Upper lobe of left lung (tissue), 6 donors: ENCODE data around the gene ITPR1. TPM values are rescaled to one million over a fixed set of nuclear protein-coding genes. Genes with fewer than 3 reads are reported as not detected.
A peak's percentile ranks its signal among the peaks of the same experiment; 100 is the strongest.

ENCODE experiments used
- ATAC-seq, 2 donors: fragments of 200-7000 bp; cut with Tn5 transposase; one replicate each; pipeline ENCODE4 v1.9.1; 2022; ENCODE audit warnings: mild to moderate bottlenecking in 2 of 2, moderate library complexity in 2 of 2; ENCODE audit not compliant: low FRiP score in 2 of 2
- DNase-seq, 2 donors: peaks; one replicate each; pipeline ENCODE4 v3.0.0-alpha.2; 2019 to 2020
- H3K27ac ChIP-seq, 4 donors: fragments of 200-600 bp; sonication (generic); one replicate each; pipeline ENCODE4 v1.5.1; 2016 to 2019
- H3K27me3 ChIP-seq, 4 donors: fragments of 200-600 bp; sonication (generic); one replicate each; pipeline ENCODE4 v1.5.1; 2017 to 2019
- H3K36me3 ChIP-seq, 4 donors: fragments of 200-600 bp; sonication (generic); one replicate each; pipeline ENCODE4 v1.5.1; 2016 to 2019
- H3K4me1 ChIP-seq, 4 donors: fragments of 200-600 bp; sonication (generic); one replicate each; pipeline ENCODE4 v1.5.1; 2018 to 2019
- H3K4me3 ChIP-seq, 4 donors: fragments of 200-600 bp; sonication (generic); one replicate each; pipeline ENCODE4 v1.5.1; 2017 to 2019; ENCODE audit warnings: mild to moderate bottlenecking in 2 of 4, moderate library complexity in 1 of 4
- H3K9me3 ChIP-seq, 4 donors: fragments of 200-600 bp; sonication (generic); one replicate each; pipeline ENCODE4 v1.5.1; 2018 to 2019
- EP300 ChIP-seq, 4 donors: sonication (generic); formaldehyde crosslinking; IDR thresholded peaks; one replicate each; pipeline ENCODE4 v1.5.1; 2017; ENCODE audit warnings: antibody characterized with exemption in 4 of 4, control low read depth in 2 of 4
- POLR2A ChIP-seq, 4 donors: fragments of 450-650 bp; IDR thresholded peaks; one replicate each; pipeline ENCODE4 v1.5.1; 2016 to 2017; ENCODE audit warnings: antibody characterized with exemption in 4 of 4, mild to moderate bottlenecking in 2 of 4
- POLR2AphosphoS5 ChIP-seq, 2 donors: sonication (generic); formaldehyde crosslinking; IDR thresholded peaks; one replicate each; pipeline ENCODE4 v1.5.1; 2017; ENCODE audit warnings: antibody characterized with exemption in 2 of 2
- WGBS, 2 donors: methylation state at CpG; one replicate each; pipeline ENCODE4 v1.1.5; 2017 to 2018; 5-methylcytosine and 5-hydroxymethylcytosine counted together
- total RNA-seq, 6 donors: library from RNA; depleted of rRNA in 4 of 6; stranded (reverse); fragments of >200 nt in 4 of 6; gene quantifications; one replicate each; pipeline versions ENCODE4 v1.1.0 to v1.2.1, GENCODE V29; 2016 to 2021
- TF ChIP-seq, protein P1 (sequence below), 6 experiments: fragments of 450-650 bp in 4 of 6; fragments of 200-600 bp in 2 of 6; sonication (generic) in 2 of 6; IDR thresholded peaks; one replicate each; pipeline ENCODE4 v1.5.1; 2016 to 2019; ENCODE audit warnings: antibody characterized with exemption in 6 of 6
- donor health status: DM: no; HTN: no; CAD: no; lungs with moderate emphysema.
- donor health status: DM: no; HTN: yes; CAD: no; lungs with severe emphysema.

The ITPR1 gene
- total RNA-seq, 6 donors from 2014 or later: 55.5 to 136 (median 66.2) TPM

DNA sequence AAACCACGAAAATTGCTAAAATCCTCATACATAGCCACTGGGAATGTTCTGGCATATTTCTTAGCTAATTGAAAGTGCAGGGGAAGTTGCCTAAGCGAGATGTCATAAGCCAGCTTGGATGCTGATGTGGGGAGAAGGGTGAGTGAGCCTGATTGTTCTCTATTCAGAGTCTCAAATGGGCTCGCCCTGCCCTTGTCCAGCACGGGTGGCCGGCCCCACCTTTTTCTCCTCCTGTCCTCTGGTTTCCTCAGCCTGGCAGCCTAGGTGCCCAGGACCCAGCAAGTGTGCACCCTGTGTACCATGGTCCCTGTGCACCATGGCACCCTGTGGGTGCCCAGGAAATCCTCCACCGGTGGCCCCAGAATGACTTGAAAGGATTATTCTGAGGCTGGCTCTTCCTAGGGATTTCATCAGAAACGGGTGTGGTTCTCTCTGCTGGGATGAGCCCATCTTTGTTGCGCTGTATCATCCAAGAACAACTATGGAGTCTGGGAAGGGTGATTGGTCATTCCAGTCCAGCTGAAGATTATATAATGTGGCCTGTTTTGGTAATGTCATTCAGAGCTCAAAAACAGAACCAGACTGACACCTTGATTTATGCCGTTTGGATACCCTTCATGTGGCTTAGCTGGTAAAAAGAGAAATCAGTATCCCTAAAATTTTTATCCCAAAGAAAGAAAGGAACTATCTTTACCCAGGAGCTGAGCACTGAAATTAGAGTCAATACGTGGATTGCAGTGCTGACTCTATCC lies 335.3 kb downstream of the ITPR1 start:
- Histone ChIP-seq H3K27ac (peak overlapping the region in 3 of 4 donors; percentile 38 to 79 (median 55)), H3K27me3 (no peaks in the 10 kb centered on the region), H3K4me3 (no peak overlapping the region), H3K4me1 (peaks cover 44 to 70% (median 52%) of the 10 kb centered on the region in 4 donors), H3K36me3 (no peaks in the 10 kb centered on the region), H3K9me3 (no peaks in the 10 kb centered on the region)
- ATAC-seq: peak in 1 of 2 donors; percentile 64
- WGBS, 2 donors: 71 to 75% methylated on average over 9 to 10 of the region's 10 CpGs
- peak; percentile 51 to 61 for DNase-seq
- TF ChIP-seq POLR2AphosphoS5 (IDR thresholded peaks at IDR 0.05): no peak
- TF ChIP-seq POLR2A (IDR thresholded peaks at IDR 0.05): peak in 1 of 4 donors; percentile 14

DNA sequence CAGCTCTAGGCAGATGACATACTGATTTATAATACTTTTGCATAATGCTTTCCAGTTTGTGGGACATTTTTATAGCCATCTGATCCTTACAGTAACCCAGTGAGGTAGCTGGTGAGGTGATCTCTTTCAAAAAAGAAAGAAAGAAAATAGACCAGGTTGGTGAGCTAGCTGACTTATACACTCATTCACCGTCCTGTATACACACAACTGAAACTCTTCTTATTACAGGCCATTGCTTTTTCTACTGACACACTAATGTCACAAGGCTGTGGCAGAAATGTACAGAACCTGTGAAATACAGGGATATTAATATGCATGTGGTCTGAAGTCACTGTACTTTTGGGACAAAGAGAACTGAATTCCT lies 335.9 kb downstream of the ITPR1 start:
- Histone ChIP-seq H3K36me3 (peaks cover 0 to 1% (median 0%) of the 10 kb centered on the region in 4 donors), H3K27ac (peak overlapping the region in 1 of 4 donors; percentile 55), H3K27me3 (no peaks in the 10 kb centered on the region), H3K4me3 (no peak overlapping the region), H3K4me1 (peaks cover 44 to 70% (median 52%) of the 10 kb centered on the region in 4 donors), H3K9me3 (no peaks in the 10 kb centered on the region)
- no peak for ATAC-seq
- no peak for DNase-seq
- 81 to 85% methylated on average over 1 of the region's 1 CpG for WGBS, 2 donors
- TF ChIP-seq EP300 (IDR thresholded peaks at IDR 0.05): no peak

DNA sequence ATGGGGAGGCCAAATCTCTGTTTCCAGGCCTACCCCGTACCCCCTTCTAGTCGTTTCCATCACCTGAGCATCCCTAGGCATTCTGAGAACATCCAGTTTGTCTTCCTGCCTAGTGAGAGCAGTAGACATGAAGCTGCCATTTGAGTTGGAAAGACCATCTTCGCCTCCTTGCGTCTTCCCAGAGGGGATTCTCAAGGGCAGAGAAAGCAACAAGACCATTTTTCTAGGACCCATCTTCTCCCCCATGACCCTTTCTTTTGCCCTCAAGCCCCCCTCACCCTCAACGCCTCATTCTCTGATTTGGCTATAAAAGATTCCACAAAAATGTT lies 337.4 kb downstream of the ITPR1 start:
- H3K27ac ChIP-seq: peak overlapping the region; percentile 79 to 83 (median 82)
- H3K36me3 ChIP-seq: peaks cover 0 to 5% (median 0%) of the 10 kb centered on the region in 4 donors
- H3K4me3 ChIP-seq: no peak overlapping the region
- DNase-seq (no peak), ATAC-seq (no peak)
- H3K27me3 ChIP-seq: no peaks in the 10 kb centered on the region
- no peaks in the 10 kb centered on the region for H3K9me3 ChIP-seq
- 79 to 87% methylated on average over 5 of the region's 5 CpGs for WGBS, 2 donors
- H3K4me1 ChIP-seq: peaks cover 33 to 56% (median 44%) of the 10 kb centered on the region in 4 donors
- TF ChIP-seq POLR2A (IDR thresholded peaks at IDR 0.05) (no peak), POLR2AphosphoS5 (IDR thresholded peaks at IDR 0.05) (no peak)
- TF ChIP-seq, protein P1, sequence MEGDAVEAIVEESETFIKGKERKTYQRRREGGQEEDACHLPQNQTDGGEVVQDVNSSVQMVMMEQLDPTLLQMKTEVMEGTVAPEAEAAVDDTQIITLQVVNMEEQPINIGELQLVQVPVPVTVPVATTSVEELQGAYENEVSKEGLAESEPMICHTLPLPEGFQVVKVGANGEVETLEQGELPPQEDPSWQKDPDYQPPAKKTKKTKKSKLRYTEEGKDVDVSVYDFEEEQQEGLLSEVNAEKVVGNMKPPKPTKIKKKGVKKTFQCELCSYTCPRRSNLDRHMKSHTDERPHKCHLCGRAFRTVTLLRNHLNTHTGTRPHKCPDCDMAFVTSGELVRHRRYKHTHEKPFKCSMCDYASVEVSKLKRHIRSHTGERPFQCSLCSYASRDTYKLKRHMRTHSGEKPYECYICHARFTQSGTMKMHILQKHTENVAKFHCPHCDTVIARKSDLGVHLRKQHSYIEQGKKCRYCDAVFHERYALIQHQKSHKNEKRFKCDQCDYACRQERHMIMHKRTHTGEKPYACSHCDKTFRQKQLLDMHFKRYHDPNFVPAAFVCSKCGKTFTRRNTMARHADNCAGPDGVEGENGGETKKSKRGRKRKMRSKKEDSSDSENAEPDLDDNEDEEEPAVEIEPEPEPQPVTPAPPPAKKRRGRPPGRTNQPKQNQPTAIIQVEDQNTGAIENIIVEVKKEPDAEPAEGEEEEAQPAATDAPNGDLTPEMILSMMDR (IDR thresholded peaks at IDR 0.05): no peak

DNA sequence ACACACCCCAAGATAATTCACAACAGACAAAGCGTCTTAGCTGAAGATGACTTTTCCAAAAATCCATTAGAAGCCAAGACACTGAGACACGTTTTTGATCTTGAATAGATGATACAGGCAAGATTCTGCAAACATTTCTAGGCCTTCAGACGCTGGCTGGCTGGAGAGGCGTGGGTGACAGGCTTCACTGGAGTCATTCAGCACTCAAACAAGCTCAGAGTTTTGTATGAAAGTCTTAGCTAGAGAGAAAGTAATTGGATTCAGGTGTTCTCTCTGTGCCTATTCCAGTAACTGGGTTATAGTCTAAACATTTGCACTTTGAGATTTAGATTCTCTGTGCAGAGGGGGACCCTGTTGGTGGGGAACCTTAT lies 338.4 kb downstream of the ITPR1 start:
- H3K4me1 ChIP-seq: peaks cover 23 to 46% (median 37%) of the 10 kb centered on the region in 4 donors
- no peaks in the 10 kb centered on the region for H3K9me3 ChIP-seq
- DNase-seq: no peak
- WGBS, 2 donors: 28 to 81% methylated on average over 4 of the region's 4 CpGs
- H3K4me3 ChIP-seq: no peak overlapping the region
- H3K36me3 ChIP-seq: peaks cover 0 to 5% (median 0%) of the 10 kb centered on the region in 4 donors
- no peak for ATAC-seq
- no peaks in the 10 kb centered on the region for H3K27me3 ChIP-seq
- TF ChIP-seq, protein P1 (IDR thresholded peaks at IDR 0.05): no peak
- TF ChIP-seq POLR2AphosphoS5 (IDR thresholded peaks at IDR 0.05): no peak
- peak overlapping the region; percentile 79 to 83 (median 82) for H3K27ac ChIP-seq

DNA sequence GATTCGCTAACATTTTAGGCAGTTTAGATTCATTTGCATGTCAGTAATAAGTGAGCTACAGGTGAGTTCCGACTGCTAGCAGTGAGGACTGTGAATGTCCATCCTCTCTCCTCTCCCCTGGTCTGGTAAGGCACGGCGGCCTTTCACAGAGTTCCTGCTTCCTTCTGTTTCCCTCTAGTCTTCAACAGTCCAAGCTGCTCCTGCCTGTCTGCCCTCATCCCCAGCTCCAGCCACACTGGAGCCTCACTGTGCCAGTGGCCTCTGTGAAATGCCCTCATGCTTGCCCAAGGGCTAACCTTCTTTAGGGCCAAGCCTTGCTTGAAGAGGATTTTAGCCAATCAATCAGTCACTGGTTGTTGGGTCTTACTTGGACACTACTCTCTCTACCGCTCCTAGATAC lies 340.3 kb downstream of the ITPR1 start:
- Histone ChIP-seq H3K36me3 (peaks cover 0 to 20% (median 0%) of the 10 kb centered on the region in 4 donors), H3K4me1 (peaks cover 15 to 28% (median 22%) of the 10 kb centered on the region in 4 donors), H3K9me3 (no peaks in the 10 kb centered on the region), H3K27me3 (no peaks in the 10 kb centered on the region), H3K4me3 (no peak overlapping the region), H3K27ac (no peak overlapping the region)
- TF ChIP-seq POLR2A (IDR thresholded peaks at IDR 0.05) (no peak), POLR2AphosphoS5 (IDR thresholded peaks at IDR 0.05) (no peak), EP300 (IDR thresholded peaks at IDR 0.05) (no peak)
- TF ChIP-seq, protein P1 (IDR thresholded peaks at IDR 0.05): no peak
- 95 to 96% methylated on average over 5 of the region's 5 CpGs for WGBS, 2 donors
- DNase-seq (no peak), ATAC-seq (no peak)

DNA sequence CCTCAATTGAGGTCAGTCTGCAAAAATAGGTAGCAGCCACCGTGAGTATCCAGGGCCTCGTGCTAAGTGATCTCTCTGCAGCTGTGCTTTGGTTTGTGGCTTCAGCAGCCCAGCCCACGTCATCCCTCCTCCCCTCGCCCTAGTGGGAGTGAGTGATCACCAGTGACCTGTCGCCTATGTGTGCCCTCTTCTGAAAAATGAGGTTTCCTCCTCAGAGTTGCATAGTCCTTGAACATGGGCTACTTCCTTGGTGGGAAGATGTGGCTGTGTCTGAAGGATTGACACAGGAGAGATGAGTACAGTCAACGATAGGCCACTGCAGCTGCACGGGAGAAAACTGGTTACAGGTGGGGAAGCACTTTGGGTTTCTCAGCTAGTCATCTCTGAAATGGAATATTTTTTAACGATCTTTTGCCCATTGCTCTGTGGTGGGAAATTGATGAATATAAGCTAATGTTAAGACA lies 341.3 kb downstream of the ITPR1 start:
- H3K36me3 ChIP-seq: peaks cover 0 to 26% (median 0%) of the 10 kb centered on the region in 4 donors
- H3K27me3 ChIP-seq: no peaks in the 10 kb centered on the region
- TF ChIP-seq POLR2AphosphoS5 (IDR thresholded peaks at IDR 0.05): peak in 1 of 2 donors; percentile 61
- TF ChIP-seq EP300 (IDR thresholded peaks at IDR 0.05): no peak
- peak in 1 of 4 donors; percentile 22 for TF ChIP-seq POLR2A (IDR thresholded peaks at IDR 0.05)
- TF ChIP-seq, protein P1 (IDR thresholded peaks at IDR 0.05): no peak
- 75 to 79% methylated on average over 8 of the region's 8 CpGs for WGBS, 2 donors
- no peak overlapping the region for H3K4me3 ChIP-seq
- H3K27ac ChIP-seq: no peak overlapping the region
- no peaks in the 10 kb centered on the region for H3K9me3 ChIP-seq
- DNase-seq: peak in 1 of 2 donors; percentile 60
- no peak for ATAC-seq
- peaks cover 12 to 28% (median 17%) of the 10 kb centered on the region in 4 donors for H3K4me1 ChIP-seq
